GM21367 (cell line): ENCODE results near the gene TENM4.
A peak's percentile ranks its signal among the peaks of the same experiment; 100 is the strongest.
"Not testable (repeated sequence)": the region's sequence is repeated elsewhere in the genome, so short reads cannot be mapped to it uniquely, and the experiment has no call there.

ENCODE experiments used
- ATAC-seq: cut with Tn5 transposase; IDR thresholded peaks from one replicate; pipeline ENCODE4 v1.9.1; 2021; ENCODE audit not compliant: unreplicated experiment

The TENM4 gene

GRCh38 chr11:78654866-78655265 lies 786.0 kb downstream of the TENM4 start:
- no peak for ATAC-seq

DNA sequence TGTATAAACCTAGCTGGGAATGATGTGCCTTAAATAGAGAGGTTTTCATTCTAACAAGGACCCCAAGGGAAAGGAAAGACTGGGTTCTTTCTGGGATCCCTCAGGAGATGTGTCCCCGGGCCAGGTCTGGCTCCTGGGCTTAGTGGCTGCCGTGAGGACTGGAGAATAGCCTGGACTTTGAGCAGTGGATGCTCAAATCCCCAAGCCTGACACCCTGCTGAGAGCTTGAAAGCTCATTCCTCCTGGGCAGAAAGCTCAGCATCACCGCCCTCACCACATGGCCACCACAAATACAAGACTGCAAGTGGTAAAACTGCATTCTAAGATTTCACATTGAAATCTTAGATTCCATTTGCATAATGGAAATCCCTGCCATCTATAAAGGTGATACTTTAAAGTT lies 786.8 kb downstream of the TENM4 start:
- no peak for ATAC-seq

- no peak for ATAC-seq
Observed at GRCh38 chr11:78653294-78653909, 787.4 kb downstream of the TENM4 start.

GRCh38 chr11:78652843-78653239 lies 788.0 kb downstream of the TENM4 start:
- no peak for ATAC-seq

- no peak for ATAC-seq
Observed at GRCh38 chr11:78651923-78652842, 788.6 kb downstream of the TENM4 start.

GRCh38 chr11:78651136-78651775 lies 789.6 kb downstream of the TENM4 start:
- ATAC-seq = no peak

DNA sequence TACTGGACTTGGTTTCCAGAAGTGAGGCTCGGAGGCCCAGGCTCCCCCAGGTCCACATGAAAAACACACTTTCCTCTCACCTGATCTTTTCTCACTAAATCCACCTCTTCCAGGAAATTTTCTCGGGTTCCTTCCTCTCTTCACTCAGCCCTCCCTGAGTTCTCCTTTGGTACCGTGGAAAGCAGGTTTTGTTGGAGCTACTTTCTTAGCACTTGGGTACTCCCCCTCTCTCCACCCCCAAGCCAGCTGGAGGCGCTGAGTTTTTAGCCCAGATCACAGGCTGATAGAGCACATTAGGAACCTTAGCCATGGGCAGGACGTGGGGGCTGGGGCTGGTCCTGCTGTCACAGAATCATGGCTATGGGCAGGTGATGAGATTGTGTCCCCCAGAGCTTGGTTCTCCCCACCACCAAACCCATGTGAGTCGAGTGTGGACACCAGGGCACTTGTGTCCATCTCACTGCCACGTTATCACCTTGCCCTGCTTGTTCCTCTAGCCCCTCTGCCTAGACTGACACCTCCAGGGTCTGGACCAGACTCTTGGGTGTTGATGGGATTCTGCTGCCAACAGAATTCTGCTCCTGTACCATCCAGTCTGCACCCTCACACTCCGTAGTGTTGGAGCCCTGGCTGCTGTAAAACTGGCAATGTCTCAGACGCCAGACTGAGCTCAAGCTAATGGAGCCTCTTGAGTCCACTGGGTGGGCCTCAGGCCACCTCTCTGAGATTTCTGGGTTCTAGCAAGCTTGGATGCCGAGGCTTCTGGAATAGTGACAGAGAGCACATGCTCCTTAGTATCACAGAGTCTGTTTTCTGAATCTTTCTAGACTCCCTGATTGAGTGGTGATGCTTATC lies 791.2 kb downstream of the TENM4 start:
- ATAC-seq = no peak

DNA sequence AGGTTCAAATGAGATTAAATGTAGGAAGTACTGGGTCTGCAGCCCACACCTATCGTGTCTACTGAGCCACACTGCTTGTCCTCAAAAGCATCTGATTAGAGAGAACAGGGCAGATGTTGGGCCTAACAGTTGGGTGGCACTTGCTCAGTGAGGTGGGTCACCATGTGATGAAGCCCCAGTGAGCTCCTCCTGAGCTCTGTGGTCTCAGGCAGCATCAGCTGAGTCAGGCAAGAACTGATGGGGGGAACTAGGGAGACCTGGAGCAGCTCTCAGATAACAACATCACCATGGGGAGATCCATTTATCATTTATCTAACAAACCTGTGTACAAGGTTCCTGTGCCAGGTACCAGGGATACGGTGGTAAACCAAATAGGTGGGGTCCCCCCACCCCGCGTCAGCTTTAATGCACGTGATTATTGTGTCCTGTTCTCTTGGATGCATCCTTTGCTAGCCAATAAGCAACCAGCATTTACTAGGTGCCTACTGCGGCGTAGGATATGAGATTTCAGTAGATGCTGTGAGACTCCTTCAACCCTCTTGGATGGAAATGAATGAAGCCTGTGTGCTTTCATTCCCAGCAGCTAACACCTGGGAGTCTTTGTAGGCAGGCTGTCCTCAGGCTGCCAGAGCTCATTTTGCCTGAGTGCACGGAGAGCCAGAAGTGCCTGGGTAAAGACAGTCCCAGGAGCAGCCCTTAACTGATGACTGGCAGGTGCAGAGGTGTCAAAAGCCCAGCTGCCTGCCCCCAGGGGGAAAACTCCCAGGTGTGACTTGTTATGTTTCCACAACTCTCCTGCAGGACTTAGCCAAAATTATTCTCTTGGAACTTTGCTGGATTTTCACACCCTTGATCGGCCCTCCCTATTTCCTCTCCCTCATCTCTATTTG lies 792.6 kb downstream of the TENM4 start:
- ATAC-seq = no peak

DNA sequence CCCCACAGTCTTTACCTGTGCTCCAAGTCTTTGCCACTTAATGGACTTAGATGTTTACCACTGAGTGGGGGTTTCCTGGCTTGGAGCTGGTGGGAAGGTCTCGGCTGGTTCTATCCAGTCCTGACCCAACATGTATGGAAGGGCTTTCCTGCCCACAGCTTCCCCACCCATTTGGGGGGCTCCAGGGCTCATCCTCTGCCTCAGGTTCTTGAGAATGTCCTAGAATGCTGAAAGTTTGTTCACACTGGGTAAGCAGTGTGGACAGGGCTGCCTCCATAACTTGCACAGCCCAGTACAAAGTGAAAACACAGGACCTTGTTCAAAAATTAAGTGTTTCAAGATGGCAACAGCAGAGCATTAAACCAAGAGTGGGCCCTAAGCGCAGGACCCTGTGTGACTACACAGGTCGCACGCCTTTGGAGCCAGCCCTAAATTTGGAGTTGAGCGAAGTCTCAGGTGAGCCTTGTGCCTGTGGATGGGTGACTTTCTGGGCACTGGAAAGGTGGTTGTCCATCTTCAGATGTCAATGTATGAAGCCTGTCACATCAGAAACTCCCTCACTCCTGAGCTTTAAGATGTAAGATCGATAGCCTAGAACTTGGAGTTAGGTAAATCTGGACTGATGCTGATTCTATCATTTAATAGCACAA lies 793.4 kb downstream of the TENM4 start:
- ATAC-seq = no peak

DNA sequence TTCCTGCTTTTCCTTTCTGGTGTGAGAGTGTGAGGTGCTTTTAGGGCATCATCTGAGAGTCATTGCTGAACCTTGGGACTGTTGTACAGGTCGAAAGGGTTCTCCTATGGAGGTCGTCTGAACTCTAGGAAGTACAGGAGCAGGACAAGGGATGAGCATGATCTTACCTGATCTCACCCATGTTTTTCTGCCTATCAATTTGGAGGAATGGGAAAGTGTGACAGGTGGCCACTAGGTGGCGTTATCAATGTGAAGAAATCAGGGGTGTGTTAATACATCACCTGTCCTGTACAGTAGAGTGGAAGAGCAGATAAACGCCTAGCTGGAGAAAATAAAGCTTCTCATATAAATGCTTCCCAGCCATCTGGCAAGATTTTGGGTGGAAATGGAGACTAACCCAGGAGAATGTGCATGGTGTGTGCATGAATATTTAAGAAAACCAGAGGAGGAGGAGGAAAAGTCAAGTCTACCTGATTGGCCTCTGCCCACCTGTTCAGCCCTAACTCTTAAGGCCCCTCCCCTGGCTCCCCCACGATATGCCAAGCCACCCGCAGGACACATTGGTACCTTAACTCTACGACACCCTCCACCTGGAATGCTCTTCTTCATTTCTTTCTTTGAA lies 794.2 kb downstream of the TENM4 start:
- peak; percentile 45 for ATAC-seq

DNA sequence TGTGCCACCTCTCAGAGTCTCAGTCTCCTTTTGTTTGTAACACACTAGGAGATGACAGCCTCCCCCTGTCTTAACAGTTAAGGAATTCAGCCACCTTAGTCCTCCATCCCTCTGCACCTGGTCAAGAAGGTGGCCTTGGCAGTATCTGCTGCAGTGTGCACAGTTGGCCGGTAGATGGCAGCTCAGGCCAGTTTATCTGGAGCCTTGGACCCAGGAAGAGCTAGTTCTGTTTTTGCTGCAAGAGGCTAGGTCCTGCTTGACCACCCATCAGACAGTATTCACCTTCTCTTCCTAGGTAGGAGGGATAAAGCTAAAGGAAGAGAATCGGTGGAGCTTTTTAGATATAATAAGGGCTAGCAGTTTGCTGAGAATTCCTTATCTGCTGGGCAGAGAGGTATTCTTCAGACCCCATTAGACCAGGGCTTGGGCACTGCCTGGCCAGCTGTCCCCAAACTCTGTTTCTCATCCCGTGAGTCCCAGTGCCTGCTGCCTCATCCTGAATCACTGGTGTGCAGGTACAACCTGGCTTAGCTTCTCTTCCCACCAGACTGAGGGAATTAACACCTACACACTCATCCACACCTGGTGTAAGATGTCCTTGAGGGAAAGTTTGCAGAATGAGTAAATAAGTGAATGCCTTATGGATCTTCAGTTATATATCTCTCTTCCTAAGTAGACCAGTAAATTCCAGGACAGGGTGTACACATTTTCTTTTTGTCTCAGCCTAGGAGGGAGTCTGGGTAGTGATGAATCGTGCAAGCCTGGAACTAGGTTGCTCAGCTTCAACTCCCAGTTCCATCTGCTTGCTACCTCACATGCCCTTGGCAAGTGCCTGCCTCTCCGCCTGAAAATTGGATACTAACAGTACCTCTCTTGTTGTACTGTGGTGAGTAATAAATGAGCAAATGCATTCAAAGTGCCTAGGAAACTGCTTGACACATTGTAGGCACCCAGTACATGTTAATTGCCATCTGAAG lies 795.3 kb downstream of the TENM4 start:
- peak; percentile 82 for ATAC-seq

DNA sequence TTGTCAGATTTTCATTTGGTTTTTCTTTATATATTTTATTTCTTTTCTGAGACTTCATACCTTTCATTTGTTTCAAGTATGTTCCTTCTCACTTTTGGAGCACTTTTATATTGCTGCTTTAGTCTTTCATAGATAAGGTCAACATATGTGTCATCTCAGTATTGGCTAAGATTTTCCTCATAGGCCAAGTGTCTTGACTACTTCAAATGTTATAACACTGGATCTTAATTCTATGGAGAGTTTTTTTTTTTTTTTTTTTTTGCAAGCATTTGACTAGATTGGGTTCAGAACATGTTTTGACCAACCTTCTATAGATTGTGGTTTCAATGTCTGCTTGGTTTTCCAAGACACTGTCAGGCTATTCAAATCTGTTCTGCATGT lies 797.2 kb downstream of the TENM4 start:
- ATAC-seq = no peak

DNA sequence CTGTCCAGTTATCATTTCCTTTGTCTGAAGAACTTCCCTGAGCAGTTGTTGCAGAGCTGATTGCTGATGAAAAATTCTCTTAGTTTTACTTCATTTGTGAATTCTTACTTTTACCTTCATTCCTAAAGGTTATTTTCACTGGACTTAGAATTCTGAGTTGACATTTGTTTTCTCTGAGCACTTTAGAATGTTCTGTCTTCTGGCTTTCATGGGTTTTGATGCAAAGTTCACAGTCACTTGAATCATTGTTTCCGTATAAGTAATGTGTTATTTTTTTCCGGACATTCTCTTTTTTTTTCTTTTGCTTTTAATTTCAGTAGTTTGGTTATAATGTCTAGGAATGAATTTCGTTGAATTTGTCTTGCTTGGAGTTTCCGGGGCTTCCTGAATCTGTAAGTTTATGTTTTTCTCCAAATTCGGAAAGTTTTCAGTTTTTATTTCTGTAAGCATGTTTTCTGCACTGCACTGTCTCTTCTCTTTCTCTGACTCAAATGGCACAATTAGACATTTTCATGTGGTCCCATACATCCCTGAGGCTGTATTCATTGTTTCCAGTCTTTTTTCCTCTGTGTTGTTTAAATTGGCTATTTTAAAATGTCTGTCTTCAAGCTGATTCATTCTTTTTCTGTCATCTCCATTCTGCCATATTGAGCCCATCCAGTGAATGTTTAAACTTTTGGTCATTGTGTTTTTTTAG lies 797.7 kb downstream of the TENM4 start:
- ATAC-seq = no peak

- no peak for ATAC-seq
Observed at GRCh38 chr11:78641541-78641940, 799.3 kb downstream of the TENM4 start.

- no peak for ATAC-seq
Observed at GRCh38 chr11:78638704-78639380, 802.0 kb downstream of the TENM4 start.

- ATAC-seq = not testable (repeated sequence)
Observed at GRCh38 chr11:78637527-78637926, 803.3 kb downstream of the TENM4 start.
